ENCODE results near the gene BHLHA15. TPM values are rescaled to one million over a fixed set of nuclear protein-coding genes. Genes with fewer than 3 reads are reported as not detected.
A peak's percentile ranks its signal among the peaks of the same experiment; 100 is the strongest.

Gene BHLHA15
- total RNA-seq, 1 donor from 2014 or later: 0.57 TPM

DNA sequence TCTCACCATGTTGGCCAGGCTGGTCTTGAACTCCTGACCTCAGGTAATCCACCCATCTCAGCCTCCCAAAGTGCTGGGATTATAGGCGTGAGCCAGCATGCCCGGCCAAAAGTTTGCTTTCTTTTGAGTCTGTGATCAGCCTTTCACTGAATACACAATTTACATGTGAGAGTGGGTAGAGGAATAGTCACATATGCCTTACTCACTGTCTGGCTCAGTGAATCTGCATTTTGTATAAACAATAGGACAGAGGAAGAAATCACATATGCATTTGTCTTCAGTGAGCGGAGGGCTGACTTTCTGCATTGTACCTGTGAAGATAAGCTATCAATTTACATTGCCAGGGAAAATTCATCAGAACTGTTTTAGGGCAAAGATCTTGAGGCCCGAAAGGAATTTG lies 43.3 kb downstream of the BHLHA15 start:
- Mint-ChIP-seq H3K4me1 (ENCODE audit: low read depth) (peaks cover 37% of the 10 kb centered on the region), H3K27ac (peak overlapping the region; percentile 74), H3K36me3 (ENCODE audit: low read depth) (peaks cover 20% of the 10 kb centered on the region), H3K4me3 (peak overlapping the region; percentile 56), H3K9me3 (no peaks in the 10 kb centered on the region), H3K27me3 (ENCODE audit: insufficient read depth) (no peaks in the 10 kb centered on the region)
- intact Hi-C loops (cut with micrococcal nuclease): loop anchor here (5.0 to 10.0 kb wide), 2 partner anchors 150 to 282 kb away; partner anchors contain the start of gene BAIAP2L1
- no peak for DNase-seq (ENCODE audit: low spot score)

DNA sequence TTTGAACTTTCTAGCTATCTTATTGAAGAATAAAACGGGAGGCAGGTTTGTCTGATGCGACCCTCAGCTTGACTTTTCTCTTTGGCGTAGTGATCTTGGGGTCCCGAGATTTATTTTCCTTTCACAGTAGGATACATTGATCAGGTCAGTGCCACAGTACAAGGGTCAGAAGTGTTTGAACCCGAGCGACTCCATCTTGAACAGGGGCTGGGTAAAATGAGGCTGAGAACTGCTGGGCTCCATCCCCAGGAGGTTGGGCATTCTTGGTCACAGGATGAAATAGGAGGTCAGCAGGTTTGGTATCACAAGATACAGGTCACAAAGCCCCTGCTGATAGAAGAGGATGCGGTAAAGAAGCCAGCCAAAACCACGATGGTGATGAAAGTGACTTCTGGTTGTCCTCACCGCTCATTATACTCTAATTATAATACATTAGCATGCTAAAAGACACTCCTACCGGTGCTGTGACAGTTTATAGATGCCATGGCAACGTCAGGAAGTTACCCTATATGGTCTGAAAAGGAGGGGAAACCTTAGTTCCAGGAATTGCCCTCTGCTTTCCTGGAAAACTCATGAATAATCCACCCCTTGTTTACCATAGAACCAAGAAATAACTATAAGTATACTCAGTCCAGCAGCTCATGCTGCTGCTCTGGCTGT lies 43.8 kb downstream of the BHLHA15 start:
- peak; percentile 19 for DNase-seq (ENCODE audit: low spot score)
- Mint-ChIP-seq H3K27ac (peak overlapping the region; percentile 74), H3K4me1 (ENCODE audit: low read depth) (peaks cover 32% of the 10 kb centered on the region), H3K36me3 (ENCODE audit: low read depth) (peaks cover 15% of the 10 kb centered on the region), H3K27me3 (ENCODE audit: insufficient read depth) (no peaks in the 10 kb centered on the region), H3K9me3 (no peaks in the 10 kb centered on the region), H3K4me3 (peak overlapping the region; percentile 56)
- intact Hi-C loops (cut with micrococcal nuclease): loop anchor here (5.0 to 10.0 kb wide), 2 partner anchors 150 to 283 kb away; partner anchors contain the start of gene BAIAP2L1

DNA sequence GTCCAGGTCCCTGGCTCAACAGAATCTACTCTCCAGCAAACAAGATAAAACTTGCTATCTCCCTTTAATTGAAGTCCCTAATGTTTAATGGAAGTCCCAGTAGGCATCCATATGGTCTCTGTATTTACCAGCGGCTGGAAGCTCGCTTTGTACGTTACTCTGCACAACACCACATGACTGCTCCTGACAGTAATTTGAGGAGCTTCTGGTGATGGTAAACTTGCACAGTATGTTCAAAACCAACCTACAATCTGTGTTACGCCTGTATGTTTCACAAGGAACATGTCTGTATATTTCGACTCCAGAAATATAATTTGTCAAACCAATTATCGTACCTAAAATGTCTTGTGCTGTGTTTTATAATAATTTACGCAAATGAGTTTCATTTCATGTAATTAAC lies 45.2 kb downstream of the BHLHA15 start:
- intact Hi-C loops (cut with micrococcal nuclease): loop anchor here (10.0 kb wide), 1 partner anchor 148 kb away; the partner anchor contains the start of gene BAIAP2L1
- H3K36me3 Mint-ChIP-seq (ENCODE audit: low read depth): peaks cover 16% of the 10 kb centered on the region
- no peaks in the 10 kb centered on the region for H3K9me3 Mint-ChIP-seq
- no peaks in the 10 kb centered on the region for H3K27me3 Mint-ChIP-seq (ENCODE audit: insufficient read depth)
- H3K4me1 Mint-ChIP-seq (ENCODE audit: low read depth): peaks cover 19% of the 10 kb centered on the region
- no peak overlapping the region for H3K27ac Mint-ChIP-seq
- DNase-seq (ENCODE audit: low spot score): no peak
- H3K4me3 Mint-ChIP-seq: no peak overlapping the region

DNA sequence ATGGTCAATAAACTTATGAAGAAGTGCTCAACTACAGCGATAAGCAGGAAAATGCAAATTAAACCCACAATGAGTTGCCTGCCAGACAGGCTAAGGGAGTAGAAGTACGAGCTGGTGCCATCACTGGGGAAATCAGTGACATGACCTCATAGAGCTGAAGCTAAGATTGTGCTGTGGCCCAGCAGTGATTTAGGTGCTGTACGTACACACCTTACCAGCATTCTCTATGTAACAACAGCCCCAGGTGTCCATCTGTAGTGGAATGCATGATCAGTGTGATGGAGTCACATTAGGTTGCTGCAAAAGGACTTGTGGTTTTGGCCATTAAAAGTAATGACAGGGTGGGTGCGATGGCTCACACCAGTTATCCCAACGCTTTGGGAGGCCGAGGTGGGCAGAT lies 46.5 kb downstream of the BHLHA15 start:
- intact Hi-C loops (cut with micrococcal nuclease): loop anchor here (10.0 kb wide), 1 partner anchor 147 kb away; the partner anchor contains the start of gene BAIAP2L1

More for the DNA sequence above, 46.5 kb downstream of the BHLHA15 start:
- no peak overlapping the region for H3K4me3 Mint-ChIP-seq
- no peaks in the 10 kb centered on the region for H3K9me3 Mint-ChIP-seq
- no peak for DNase-seq (ENCODE audit: low spot score)
- no peak overlapping the region for H3K27ac Mint-ChIP-seq
- peaks cover 25% of the 10 kb centered on the region for H3K36me3 Mint-ChIP-seq (ENCODE audit: low read depth)
- no peaks in the 10 kb centered on the region for H3K27me3 Mint-ChIP-seq (ENCODE audit: insufficient read depth)
- peaks cover 18% of the 10 kb centered on the region for H3K4me1 Mint-ChIP-seq (ENCODE audit: low read depth)

Other genes with a start within 250 kb of the BHLHA15 start
- not detected in 2 replicates for gene OCM2, start 221.2 kb upstream of the BHLHA15 start, total RNA-seq
- gene LMTK2, start 104.6 kb upstream of the BHLHA15 start, total RNA-seq: 14.9 and 17.7 TPM in 2 replicates
- 49.1 and 53.6 TPM in 2 replicates for gene TECPR1, start 40.8 kb downstream of the BHLHA15 start, total RNA-seq
- 67.1 and 68.3 TPM in 2 replicates for gene BRI3, start 70.2 kb downstream of the BHLHA15 start, total RNA-seq
- 1.7 and 2.7 TPM in 2 replicates for gene BAIAP2L1, start 189.7 kb downstream of the BHLHA15 start, total RNA-seq